Stimulated activated naive CD4-positive, alpha-beta T cell treated with Interleukin-2 at 50 U/mL for 16 hours (primary cell): ENCODE data around the gene TRIM63.

Experiments used
- DNase-seq: peaks from one replicate; lab custom pipeline; 2025; lab: John Stamatoyannopoulos, UW

The TRIM63 gene

DNA sequence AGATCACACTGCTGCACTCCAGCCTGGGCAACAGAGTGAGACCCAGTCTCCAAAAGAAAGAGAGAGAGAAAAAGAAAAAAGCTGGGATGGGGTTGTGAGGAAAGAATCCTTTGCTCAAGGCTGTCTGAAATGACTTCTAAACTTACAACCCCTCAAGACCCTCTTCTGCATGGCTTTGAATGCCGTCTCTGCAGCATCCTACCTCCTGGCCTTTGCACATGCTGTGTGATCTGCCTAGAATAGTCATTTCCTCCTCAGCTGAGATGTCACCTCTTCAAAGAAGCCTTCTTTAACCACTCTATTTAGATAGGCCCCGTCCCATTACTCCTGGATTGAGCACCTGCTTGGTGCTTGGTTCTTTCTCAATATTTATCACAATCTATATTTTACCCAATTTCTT is 17.4 kb upstream of the TRIM63 start:
- DNase-seq, result no peak

GRCh38 chr1:26084091-26084561 is 16.7 kb upstream of the TRIM63 start:
- DNase-seq, result no peak

DNA sequence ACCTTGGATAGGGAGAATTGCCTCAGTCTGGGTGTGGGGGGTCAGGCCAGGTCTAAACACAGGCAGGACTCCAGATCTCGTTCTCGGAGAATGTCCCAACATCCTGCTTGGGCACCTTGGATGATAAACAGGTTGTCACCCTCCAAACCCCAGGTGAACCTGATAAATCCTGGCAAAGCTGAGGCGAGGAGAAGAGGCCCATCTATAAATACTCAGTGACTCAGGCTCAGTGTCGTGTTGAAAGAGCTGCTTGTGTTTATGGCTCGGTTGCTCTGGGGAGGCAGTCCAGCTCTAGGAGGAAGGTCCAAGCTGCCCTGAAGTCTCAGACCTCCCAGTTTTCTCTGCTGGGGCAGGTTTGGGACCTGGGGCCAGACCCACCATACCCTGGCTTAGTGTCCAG is 15.8 kb upstream of the TRIM63 start:
- DNase-seq, result no peak

GRCh38 chr1:26082020-26082350 is 14.6 kb upstream of the TRIM63 start:
- no peak for DNase-seq

- no peak for DNase-seq
These were observed 14.0 kb upstream of the TRIM63 start for GRCh38 chr1:26081267-26082019.

GRCh38 chr1:26079960-26080814 is 12.8 kb upstream of the TRIM63 start:
- no peak for DNase-seq

DNA sequence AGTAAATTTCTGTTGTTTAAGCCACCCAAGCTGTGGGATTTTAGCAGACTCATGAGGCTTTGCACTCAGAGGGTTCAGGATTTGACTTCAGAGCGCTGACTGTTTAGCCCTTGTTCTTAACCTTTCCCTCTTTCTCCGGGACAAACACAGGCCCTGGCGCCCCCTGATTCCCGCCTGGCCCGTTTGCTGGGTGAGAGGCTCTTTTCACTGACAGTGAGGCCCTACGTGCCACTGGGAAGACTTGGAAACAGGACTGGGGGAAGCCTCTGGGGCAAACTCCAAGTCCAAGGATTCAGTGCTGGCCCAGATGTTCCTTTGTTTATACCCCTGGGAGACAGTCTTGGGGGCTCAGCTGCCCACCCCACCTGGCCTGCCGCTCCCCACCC is 11.7 kb upstream of the TRIM63 start:
- no peak for DNase-seq

DNA sequence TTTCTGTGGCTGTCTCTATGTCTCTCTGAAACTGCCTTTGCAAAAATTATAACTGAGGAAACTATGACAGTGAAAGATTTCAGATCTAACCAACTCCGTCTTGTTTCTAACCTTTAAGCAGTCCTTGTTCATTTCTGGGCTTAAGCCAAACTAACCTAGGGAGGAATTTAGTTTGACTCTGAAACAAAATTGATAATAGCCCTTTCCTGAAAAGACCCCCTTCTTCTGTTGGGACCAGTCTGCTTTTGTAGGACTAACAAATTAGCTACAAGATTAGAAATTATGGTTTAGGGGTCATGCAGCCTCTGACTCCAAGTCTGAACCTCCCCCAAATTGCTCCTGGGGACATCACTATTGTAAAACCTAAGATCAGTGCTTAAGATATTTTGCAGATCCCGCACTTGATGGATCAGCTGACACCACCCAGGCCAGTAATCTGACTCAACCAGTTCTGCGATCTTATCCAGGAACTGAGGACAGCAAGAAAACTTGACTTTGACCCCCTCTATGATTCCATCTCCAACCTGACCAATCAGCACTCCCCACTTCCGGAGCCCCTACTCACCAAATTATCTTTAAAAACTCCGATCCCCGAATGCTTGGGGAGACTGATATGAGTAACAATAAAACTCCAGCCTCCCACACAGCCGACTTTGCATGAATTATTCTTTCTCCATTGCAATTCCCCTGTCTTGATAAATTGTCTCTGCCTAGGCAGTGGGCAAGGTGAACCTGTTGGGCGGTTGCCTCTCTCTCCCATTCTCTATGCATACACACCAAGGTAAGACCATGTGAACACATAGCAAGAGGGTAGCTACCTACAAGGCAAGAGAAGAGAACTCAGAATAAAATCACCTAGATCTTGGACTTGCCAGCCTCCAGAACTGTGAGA is 11.1 kb upstream of the TRIM63 start:
- DNase-seq, result no peak

DNA sequence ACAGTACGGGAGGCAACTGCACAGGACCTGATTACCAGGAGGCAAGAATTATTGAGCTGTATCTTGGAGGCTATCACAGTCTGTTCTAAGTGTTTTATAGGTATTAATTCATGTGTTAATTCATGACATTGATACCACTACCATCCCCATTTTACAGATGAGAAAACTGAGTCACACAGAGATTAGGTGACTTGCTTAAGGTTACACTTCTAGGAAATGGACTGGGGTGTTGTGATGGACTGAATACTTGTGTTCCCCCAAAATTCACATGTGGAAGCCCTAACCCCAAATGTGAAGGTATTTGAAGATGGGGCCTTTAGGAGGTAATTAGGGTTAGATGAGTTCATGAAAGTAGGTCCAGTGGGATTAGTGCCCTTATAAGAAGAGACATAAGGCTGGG is 10.1 kb upstream of the TRIM63 start:
- DNase-seq, result no peak

DNA sequence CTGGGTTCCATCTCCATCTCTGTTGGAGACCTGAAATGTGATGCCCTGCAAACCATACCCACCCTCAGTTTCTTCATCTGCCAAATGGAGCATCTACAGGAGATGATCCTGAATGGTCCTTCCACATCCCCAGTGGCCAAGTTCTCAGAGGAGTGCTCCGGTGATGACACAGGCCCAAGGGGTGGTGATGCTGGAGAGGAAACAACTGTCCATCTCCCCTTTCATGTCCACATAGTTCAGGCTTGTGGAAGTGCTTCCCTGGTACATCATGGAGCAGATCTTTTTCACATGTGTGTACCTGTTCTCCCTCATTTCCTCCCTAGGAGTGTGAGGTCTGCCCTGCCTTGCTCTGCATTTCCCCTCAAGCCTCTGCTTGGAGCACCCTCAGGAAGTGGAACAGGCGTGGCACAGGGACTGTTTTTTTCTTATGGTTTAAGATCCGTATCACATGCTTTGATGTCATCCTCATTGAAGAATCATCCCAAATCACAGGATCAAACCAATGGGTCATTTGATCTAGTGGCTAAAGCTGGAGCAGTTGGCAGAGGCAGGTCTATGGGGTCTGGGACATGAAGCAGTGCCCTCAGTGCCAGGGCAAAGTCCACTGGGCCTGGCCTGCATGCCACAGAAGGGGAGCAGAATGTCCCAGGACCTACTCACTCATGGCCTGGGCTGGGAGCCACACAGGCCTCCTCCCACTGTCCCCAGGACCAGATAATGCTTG is 8.2 kb upstream of the TRIM63 start:
- DNase-seq, result no peak

GRCh38 chr1:26072305-26072704 is 4.9 kb upstream of the TRIM63 start:
- DNase-seq, result no peak

- DNase-seq, result no peak
These were observed 3.5 kb upstream of the TRIM63 start for GRCh38 chr1:26070963-26071342.

DNA sequence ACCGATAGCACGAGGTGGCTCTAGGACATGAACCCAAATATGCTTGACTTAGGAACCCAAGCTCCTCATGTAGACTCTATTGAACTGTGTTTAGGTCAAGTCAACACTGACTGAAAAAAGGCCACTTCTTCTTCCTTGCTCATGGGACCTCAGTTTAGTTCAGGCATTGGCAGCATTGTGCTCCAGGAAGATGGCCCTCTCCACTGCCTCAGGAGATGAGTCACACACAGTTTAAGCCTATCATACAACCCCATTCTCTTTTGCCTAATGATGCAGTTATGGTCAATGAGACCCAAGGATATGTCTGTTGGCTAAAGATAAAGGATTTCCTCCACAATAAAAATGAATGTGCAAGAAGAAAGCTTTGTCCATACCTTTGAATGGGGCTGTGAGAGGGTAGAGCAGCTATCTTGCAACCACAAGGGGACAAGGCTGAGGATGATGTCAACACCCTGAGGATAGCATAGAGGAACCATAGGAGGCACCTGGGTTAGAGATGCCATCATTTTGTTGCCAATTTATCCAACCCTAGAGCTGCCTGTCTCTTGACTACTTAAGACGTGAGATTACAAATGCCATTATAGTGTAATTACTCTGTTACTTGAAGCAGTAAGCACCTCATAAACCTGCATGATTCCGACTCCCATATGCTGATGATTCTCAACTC is 3.0 kb upstream of the TRIM63 start:
- DNase-seq, result no peak

- no peak for DNase-seq
These were observed 2.5 kb upstream of the TRIM63 start for GRCh38 chr1:26069941-26070295.

GRCh38 chr1:26066857-26067256 is 573 bp downstream of the TRIM63 start:
- no peak for DNase-seq

DNA sequence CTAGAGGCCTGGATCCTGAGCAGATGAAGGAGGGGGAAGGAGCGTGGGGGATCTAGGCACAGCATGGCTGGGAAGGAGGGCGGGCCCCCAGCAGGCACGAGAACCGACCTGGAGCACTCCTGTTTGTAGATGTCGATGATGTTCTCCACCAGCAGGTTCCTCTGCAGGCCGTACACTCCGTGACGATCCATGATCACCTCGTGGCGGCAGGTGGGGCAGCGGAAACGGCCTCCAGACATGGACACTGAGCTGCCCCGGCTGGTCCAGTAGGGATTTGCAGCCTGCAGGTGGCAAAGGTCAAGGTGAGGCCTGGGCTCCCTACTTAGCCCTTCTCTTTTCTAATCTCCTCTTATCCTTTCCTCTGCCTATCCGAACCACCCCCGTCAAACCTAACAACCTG is 1.3 kb downstream of the TRIM63 start:
- no peak for DNase-seq

GRCh38 chr1:26064553-26064952 is 2.9 kb downstream of the TRIM63 start:
- no peak for DNase-seq

- no peak for DNase-seq
These were observed 6.4 kb downstream of the TRIM63 start for GRCh38 chr1:26060832-26061574.

DNA sequence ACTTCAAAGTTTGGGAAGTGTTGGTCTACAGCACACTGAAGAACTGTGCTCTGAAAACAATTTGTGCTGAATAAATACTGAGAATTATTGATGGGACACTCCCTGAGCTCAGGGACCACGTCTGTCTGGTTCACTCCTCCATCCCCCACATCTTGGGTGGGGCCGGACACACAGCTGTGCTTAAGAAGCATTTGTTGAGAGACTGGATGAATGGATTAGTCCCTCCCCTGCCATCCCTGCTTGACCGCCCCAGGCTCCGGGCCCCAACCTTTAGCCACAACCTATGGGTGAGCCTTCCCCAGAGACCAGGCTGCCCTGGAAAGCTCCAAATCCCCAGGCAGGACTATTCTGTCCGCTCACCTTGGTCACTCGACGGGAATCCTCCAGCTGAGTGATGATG is 7.5 kb downstream of the TRIM63 start:
- DNase-seq, result no peak

DNA sequence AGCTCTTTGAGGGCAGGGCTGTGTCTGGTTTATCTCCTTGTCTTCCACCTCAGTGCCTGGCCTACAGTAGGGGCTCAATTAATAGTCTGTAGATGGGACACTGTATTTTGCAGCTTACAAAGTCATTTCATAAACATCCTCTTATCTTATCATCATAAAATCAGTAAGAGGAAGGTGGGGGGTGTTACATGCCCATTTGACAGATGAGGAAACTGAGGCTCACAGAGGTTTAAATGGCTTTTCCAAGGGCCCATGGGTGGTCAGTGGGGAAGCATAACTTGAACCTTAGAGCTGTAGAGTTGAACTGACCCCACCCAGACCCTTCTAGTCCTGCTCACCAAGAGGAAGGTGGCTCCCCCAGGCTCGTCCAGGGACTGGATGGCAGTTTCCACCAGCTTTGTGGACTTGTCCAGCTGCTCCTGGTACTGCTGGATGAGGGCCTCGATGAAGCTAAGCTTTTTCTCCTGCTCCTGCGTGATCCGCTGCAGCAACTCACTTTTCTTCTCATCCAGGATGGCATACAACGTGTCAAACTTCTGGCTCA is 9.3 kb downstream of the TRIM63 start:
- no peak for DNase-seq
